Activated CD4-positive, alpha-beta T cell treated with anti-CD3 and anti-CD28 coated beads, Interleukin-2, Interleukin-4, amounts not matched to agents 100 ng/mL and 50 ng/mL, durations not matched to agents 16 hours and 8 hours (primary cell): ENCODE measurements around the gene MAVS.

ENCODE experiments used
- DNase-seq: peaks from one replicate; pipeline ENCODE4 v3.0.0-alpha.2; 2020; ENCODE audit warnings: low spot score

MAVS gene

GRCh38 chr20:3846740-3847428 is at the start of gene MAVS:
Gene MAVS, plus strand, starts transcription at chr20:3846834. Its CDS starts 7,791 bp downstream, at chr20:3854625.
- peak; percentile 90 for DNase-seq

GRCh38 chr20:3797226-3797545 is 49.4 kb upstream of the MAVS start:
- no peak for DNase-seq

- DNase-seq = peak; percentile 59
These were observed 48.9 kb upstream of the MAVS start for GRCh38 chr20:3797592-3798372.

- no peak for DNase-seq
These were observed 48.3 kb upstream of the MAVS start for GRCh38 chr20:3798373-3798768.

- no peak for DNase-seq
These were observed 47.8 kb upstream of the MAVS start for GRCh38 chr20:3798908-3799248.

GRCh38 chr20:3800256-3800877 is 46.3 kb upstream of the MAVS start:
- DNase-seq = no peak

- no peak for DNase-seq
These were observed 45.8 kb upstream of the MAVS start for GRCh38 chr20:3800878-3801260.

- DNase-seq = no peak
These were observed 45.3 kb upstream of the MAVS start for GRCh38 chr20:3801299-3801698.

- DNase-seq = no peak
These were observed 44.8 kb upstream of the MAVS start for GRCh38 chr20:3801846-3802245.

- no peak for DNase-seq
These were observed 44.0 kb upstream of the MAVS start for GRCh38 chr20:3802524-3803239.

- DNase-seq = no peak
These were observed 43.3 kb upstream of the MAVS start for GRCh38 chr20:3803289-3803688.

- DNase-seq = no peak
These were observed 42.8 kb upstream of the MAVS start for GRCh38 chr20:3803854-3804253.

GRCh38 chr20:3804254-3804751 is 42.3 kb upstream of the MAVS start:
- no peak for DNase-seq

GRCh38 chr20:3804781-3805180 is 41.9 kb upstream of the MAVS start:
- DNase-seq = no peak

GRCh38 chr20:3808544-3808943 is 38.1 kb upstream of the MAVS start:
- no peak for DNase-seq

GRCh38 chr20:3811467-3812258 is 35.0 kb upstream of the MAVS start:
- DNase-seq = peak; percentile 94

GRCh38 chr20:3812259-3812681 is 34.4 kb upstream of the MAVS start:
- no peak for DNase-seq

GRCh38 chr20:3812975-3813847 is 33.4 kb upstream of the MAVS start:
- DNase-seq = no peak

- no peak for DNase-seq
These were observed 32.6 kb upstream of the MAVS start for GRCh38 chr20:3813848-3814581.

GRCh38 chr20:3814928-3815495 is 31.6 kb upstream of the MAVS start:
- no peak for DNase-seq
